Embryonic facial prominence (tissue), 1 donor: ENCODE measurements around the gene BBS9.

Source experiments
- DNase-seq: peaks from one replicate; pipeline ENCODE4 v3.0.0-alpha.2; 2016; ENCODE audit errors: extremely low spot score

BBS9 gene

DNA sequence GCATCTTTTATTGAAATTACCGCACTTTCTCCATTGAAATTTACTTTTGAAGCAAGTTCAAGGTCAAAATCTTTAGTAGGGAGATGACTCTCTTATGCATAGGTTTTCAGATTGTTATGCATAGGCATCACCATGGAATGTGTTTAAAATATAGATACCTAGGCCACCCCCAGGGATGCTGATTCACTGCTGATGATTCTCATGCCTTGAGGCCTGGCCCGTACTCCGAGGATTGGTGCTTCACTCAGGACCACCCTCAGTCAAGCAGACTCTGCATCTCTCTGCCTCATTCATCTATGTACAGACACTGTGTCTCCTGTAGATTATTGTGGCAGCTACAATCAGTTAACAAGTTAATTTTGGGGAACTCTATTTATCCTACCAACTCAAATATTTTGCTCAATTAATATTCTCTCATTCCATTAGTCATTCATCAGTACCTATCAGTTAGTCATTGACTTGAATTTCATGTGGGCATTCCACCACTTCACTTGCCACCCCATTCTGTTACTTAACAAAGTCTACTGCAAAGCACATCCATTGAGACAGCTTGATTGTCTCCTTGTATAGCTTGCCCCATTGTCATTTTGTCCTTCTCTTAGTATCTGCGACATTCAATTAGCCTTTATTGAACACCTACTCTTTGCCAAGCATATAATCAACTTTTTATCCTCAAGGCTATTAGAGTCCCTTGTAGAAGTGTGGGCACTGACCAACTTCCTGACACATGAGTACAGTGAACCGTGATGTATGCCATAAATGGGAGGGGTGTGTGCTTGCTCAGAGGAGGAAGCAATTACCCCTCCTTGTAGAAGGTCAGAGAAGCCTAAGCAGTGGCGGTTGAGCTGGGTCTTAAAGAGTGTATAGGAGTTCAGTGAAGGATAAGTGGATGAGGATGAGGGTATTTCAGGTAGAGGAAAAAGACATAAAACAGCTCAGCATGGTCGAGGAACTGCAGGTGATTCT, 520.4 kb downstream of the BBS9 start:
- DNase-seq = no peak

DNA sequence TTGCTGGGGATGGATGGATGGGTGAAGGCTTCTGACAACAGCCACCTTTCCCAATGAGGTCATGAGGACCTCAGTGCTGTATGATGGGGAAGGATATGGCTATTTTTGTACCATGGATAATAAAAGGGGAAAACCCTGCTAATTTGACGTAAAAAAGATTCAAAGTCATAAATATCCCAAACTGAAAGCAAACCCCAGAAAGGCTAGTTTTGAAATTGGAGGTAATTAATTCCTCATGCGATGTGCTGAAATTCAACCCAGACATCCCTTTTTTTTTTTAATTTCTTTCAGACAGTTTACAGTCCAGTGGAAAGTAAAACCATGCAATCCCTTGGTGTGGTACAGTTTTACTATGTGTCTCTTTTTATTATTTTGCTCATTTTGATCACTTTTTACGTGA, 521.5 kb downstream of the BBS9 start:
- DNase-seq = no peak

DNA sequence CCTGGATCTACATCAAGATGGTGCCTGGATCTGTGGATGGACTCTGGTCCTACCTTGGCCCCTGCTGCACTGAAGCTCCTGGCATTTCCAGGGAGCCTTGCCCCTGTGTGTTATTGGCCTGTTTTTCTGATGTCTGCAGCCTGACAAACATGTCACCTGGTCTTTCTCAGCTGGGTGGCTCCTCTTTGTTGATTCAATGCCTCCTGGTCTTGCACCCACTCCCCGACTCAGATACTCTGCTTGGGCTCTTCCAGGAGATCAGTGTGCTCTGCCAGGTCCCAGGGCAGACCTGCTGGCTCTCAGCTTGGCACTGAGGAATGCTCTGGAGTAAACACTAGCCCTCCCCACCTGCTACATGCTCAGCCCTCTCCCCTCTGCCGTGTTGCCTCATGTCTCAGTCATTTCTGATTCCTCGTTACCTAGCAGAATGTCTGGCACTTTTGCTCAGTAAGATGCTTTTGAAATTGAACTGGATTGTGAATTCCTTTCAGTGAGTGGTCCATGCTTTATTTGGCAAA, 522.7 kb downstream of the BBS9 start:
- DNase-seq = no peak

DNA sequence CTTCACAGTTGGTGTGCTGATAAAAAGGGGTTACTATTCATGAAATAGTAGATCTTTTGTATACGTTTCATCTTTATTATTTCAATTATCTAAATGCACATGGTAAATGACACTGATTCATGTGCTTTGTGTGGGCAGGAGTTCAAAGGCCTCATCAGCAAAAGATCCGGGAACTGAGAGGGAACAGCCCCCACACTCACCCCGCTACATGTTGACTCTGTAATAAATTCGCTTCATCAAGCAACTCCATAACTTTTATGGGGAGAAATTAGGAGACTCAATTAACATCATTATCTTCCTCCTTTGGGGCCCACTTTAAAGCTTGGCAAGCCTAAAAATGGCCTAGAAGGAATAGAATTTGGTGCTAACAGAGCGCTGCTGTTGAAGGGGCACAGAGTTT, 525.3 kb downstream of the BBS9 start:
- no peak for DNase-seq
